BLaER1 (cell line): Measurements from ENCODE around the gene ETDC.
"Not testable (repeated sequence)": the region's sequence is repeated elsewhere in the genome, so short reads cannot be mapped to it uniquely, and the experiment has no call there.

Source experiments
- H3K27ac ChIP-seq: shearing (Covaris generic); formaldehyde crosslinking; 2 replicates; pipeline ENCODE4 v1.8.1; 2022
- H3K27me3 ChIP-seq: shearing (Covaris generic); formaldehyde crosslinking; 2 replicates; pipeline ENCODE4 v1.8.1; 2022
- H3K36me3 ChIP-seq: shearing (Covaris generic); formaldehyde crosslinking; 2 replicates; pipeline ENCODE4 v1.8.1; 2022
- H3K4me1 ChIP-seq: shearing (Covaris generic); formaldehyde crosslinking; 2 replicates; pipeline ENCODE4 v1.8.1; 2022
- H3K4me2 ChIP-seq: shearing (Covaris generic); formaldehyde crosslinking; 2 replicates; pipeline ENCODE4 v1.8.1; 2022
- H3K4me3 ChIP-seq: shearing (Covaris generic); formaldehyde crosslinking; 2 replicates; pipeline ENCODE4 v1.8.1; 2022
- H3K9ac ChIP-seq: shearing (Covaris generic); formaldehyde crosslinking; 2 replicates; pipeline ENCODE4 v1.8.1; 2022
- H3K9me3 ChIP-seq: shearing (Covaris generic); formaldehyde crosslinking; 2 replicates; pipeline ENCODE4 v1.8.1; 2022
- H4K20me1 ChIP-seq: shearing (Covaris generic); formaldehyde crosslinking; 2 replicates; pipeline ENCODE4 v1.8.1; 2022
- Cebpa-rat ChIP-seq: shearing (Covaris generic); IDR thresholded peaks from 2 replicates; pipeline ENCODE4 v1.8.1; 2022

ETDC gene

DNA sequence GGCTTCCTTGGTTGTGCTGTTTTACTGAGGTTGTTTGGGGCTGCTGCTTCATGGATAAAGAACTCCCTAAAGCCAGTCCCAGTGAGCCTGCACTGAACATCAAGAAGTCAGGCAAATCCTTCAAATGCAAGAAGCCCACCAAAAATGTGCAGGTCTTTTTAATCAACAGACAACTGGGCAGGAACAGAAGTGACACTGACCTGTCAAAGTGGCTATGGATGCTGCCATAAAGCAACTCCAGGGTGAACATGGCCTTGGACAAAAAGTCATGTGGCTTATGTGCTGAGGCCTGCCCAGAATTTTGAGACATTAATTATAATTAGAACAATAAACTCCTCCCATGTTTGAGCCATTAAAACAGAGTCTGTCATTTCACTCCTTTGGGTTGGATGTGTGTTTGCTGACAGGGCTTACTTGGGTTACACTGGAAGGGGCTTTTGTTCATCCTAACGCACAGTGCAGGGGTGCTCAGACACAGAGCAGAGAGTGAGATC lies at the start of gene ETDC:
Gene ETDC, plus strand, starts transcription at position 51 of the 494 bp plus-strand sequence. Its CDS starts 0 bp downstream, at position 51.
- H4K20me1 ChIP-seq: peaks cover 24% of the 10 kb centered on the region; the same call in 1 of the 2 replicates
- H3K4me3 ChIP-seq: no peak within 1 kb of the TSS
- H3K4me1 ChIP-seq: no peaks in the 10 kb centered on the region
- no peak within 1 kb of the TSS for H3K4me2 ChIP-seq
- H3K9me3 ChIP-seq: no peaks in the 10 kb centered on the region; the same call in 1 of the 2 replicates
- no peaks in the 10 kb centered on the region for H3K36me3 ChIP-seq
- no peak for TF ChIP-seq Cebpa-rat
- H3K27me3 ChIP-seq: peaks cover 69% of the 10 kb centered on the region
- H3K9ac ChIP-seq: no peak within 1 kb of the TSS
- H3K27ac ChIP-seq: no peak within 1 kb of the TSS

GRCh38 chrX:135260976-135261375 lies 48.3 kb upstream of the ETDC start:
- not testable (repeated sequence) for H3K36me3 ChIP-seq, H3K4me1 ChIP-seq, H3K27ac ChIP-seq, H4K20me1 ChIP-seq, H3K9ac ChIP-seq, H3K4me3 ChIP-seq, H3K4me2 ChIP-seq
- Histone ChIP-seq H3K27me3 (peaks cover 65% of the 10 kb centered on the region), H3K9me3 (peaks cover 17% of the 10 kb centered on the region)

GRCh38 chrX:135263376-135263775 lies 45.9 kb upstream of the ETDC start:
- not testable (repeated sequence) for H3K9ac ChIP-seq, H3K4me1 ChIP-seq, H3K27ac ChIP-seq, H3K4me3 ChIP-seq, H3K36me3 ChIP-seq, H4K20me1 ChIP-seq, H3K4me2 ChIP-seq
- H3K27me3 ChIP-seq: peaks cover 54% of the 10 kb centered on the region
- peaks cover 20% of the 10 kb centered on the region for H3K9me3 ChIP-seq

DNA sequence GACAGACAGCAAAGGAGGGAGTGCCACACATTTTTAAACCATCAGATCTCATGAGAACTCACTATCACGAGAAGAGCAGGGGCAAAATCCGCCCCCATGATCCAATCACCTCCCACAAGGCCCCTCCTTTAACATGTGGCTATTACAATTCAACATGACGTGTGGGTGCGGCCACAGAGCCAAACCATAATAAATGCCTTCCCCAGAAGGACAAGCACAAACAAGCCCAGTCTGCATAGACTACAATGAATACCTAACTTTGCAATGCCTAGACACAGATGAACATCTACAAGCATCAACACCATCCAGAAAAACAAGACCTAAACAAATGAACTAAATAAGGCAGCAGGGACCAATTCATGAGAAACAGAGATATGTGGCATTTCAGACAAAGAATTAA lies 45.1 kb upstream of the ETDC start:
- H3K36me3 ChIP-seq: no peaks in the 10 kb centered on the region
- H3K4me3 ChIP-seq: no peak overlapping the region
- H3K27me3 ChIP-seq: peaks cover 57% of the 10 kb centered on the region
- no peak overlapping the region for H3K4me2 ChIP-seq
- no peaks in the 10 kb centered on the region for H3K4me1 ChIP-seq
- peaks cover 29% of the 10 kb centered on the region for H3K9me3 ChIP-seq
- H3K27ac ChIP-seq: no peak overlapping the region
- no peak overlapping the region for H3K9ac ChIP-seq
- no peaks in the 10 kb centered on the region for H4K20me1 ChIP-seq
- no peak for TF ChIP-seq Cebpa-rat

- no peak overlapping the region for H3K4me3 ChIP-seq
- TF ChIP-seq Cebpa-rat: no peak
- H3K9ac ChIP-seq: no peak overlapping the region
- H4K20me1 ChIP-seq: no peaks in the 10 kb centered on the region
- no peak overlapping the region for H3K27ac ChIP-seq
- peaks cover 28% of the 10 kb centered on the region for H3K9me3 ChIP-seq
- H3K36me3 ChIP-seq: no peaks in the 10 kb centered on the region
- H3K27me3 ChIP-seq: peaks cover 47% of the 10 kb centered on the region
- H3K4me1 ChIP-seq: no peaks in the 10 kb centered on the region
- H3K4me2 ChIP-seq: no peak overlapping the region
Observed at GRCh38 chrX:135273162-135273561, 36.1 kb upstream of the ETDC start.

GRCh38 chrX:135275973-135276372 lies 33.3 kb upstream of the ETDC start:
- TF ChIP-seq Cebpa-rat: no peak
- Histone ChIP-seq H3K9ac (no peak overlapping the region), H3K27me3 (peaks cover 37% of the 10 kb centered on the region), H3K4me1 (no peaks in the 10 kb centered on the region), H4K20me1 (no peaks in the 10 kb centered on the region), H3K4me2 (no peak overlapping the region), H3K27ac (no peak overlapping the region), H3K9me3 (peaks cover 35% of the 10 kb centered on the region), H3K4me3 (no peak overlapping the region), H3K36me3 (no peaks in the 10 kb centered on the region)

DNA sequence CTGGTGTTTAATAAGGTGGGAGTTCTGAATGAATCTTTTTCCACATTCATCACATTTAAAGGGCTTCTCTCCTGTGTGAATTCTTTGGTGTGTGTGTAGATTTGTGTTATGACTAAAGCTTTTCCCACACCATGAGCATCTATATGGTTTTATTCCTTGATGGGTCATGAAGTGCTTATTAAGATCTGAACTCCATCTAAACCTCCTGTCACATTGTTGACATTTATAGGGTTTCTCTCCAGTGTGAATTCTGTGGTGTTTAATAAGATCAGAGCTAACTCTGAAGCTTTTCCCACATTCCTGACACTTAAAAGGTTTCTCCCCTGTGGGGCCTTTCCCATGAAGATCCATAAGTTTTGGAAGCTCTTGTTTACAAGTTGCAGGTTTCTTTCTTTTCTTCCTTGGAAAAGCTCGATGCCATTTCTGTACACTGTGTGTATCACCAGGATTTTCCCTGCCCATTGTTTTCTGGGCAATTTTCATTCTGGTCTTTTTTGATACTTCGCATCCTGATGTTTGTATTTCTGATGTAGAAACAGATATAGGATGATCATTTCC lies 21.9 kb upstream of the ETDC start:
- peaks cover 34% of the 10 kb centered on the region for H3K27me3 ChIP-seq
- peaks cover 77% of the 10 kb centered on the region for H3K9me3 ChIP-seq

GRCh38 chrX:135295238-135295943 lies 13.9 kb upstream of the ETDC start:
- H3K4me2 ChIP-seq: peak overlapping the region; percentile 73
- no peak overlapping the region for H3K27ac ChIP-seq

More for the DNA sequence above, 21.9 kb upstream of the ETDC start:
- TF ChIP-seq Cebpa-rat: no peak
- peaks cover 43% of the 10 kb centered on the region for H3K36me3 ChIP-seq
- no peak overlapping the region for H3K4me3 ChIP-seq
- no peaks in the 10 kb centered on the region for H4K20me1 ChIP-seq
- no peak overlapping the region for H3K9ac ChIP-seq
- no peak overlapping the region for H3K4me2 ChIP-seq
- H3K4me1 ChIP-seq: no peaks in the 10 kb centered on the region
- H3K27ac ChIP-seq: no peak overlapping the region

DNA sequence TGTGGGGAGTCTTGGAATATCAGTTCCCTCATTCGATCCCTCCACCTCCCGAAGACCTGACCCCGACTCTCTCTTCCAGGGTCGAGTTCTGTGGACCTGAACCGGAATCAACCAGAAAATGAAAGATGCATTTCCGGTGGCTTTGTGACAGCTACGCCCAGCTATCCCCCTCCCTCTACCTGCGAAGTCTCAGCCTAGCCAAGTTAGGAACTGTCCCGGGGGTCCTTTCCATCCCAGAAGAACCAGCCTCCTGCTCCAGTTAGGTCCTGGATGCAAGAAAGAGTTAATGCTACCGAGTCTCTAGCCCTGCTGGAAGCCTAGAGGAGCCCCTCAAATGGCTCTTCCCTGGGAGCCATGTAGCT lies 13.4 kb upstream of the ETDC start:
- Histone ChIP-seq H3K4me3 (peak overlapping the region; percentile 62), H3K4me1 (peaks cover 5% of the 10 kb centered on the region), H3K4me2 (peak overlapping the region; percentile 73), H3K9me3 (peaks cover 10% of the 10 kb centered on the region), H3K27me3 (peaks cover 62% of the 10 kb centered on the region), H4K20me1 (peaks cover 6% of the 10 kb centered on the region), H3K36me3 (peaks cover 13% of the 10 kb centered on the region), H3K9ac (0 out of 2 replicates have a peak overlapping the region, but pooled peaks have one; percentile 20), H3K27ac (no peak overlapping the region)
- TF ChIP-seq Cebpa-rat: no peak

More at GRCh38 chrX:135295238-135295943, 13.9 kb upstream of the ETDC start:
- Histone ChIP-seq H3K4me3 (peak overlapping the region; percentile 62), H3K9me3 (peaks cover 10% of the 10 kb centered on the region), H3K9ac (0 out of 2 replicates have a peak overlapping the region, but pooled peaks have one; percentile 20), H4K20me1 (peaks cover 5% of the 10 kb centered on the region), H3K4me1 (peaks cover 5% of the 10 kb centered on the region), H3K36me3 (peaks cover 13% of the 10 kb centered on the region), H3K27me3 (peaks cover 60% of the 10 kb centered on the region)
- TF ChIP-seq Cebpa-rat: no peak

GRCh38 chrX:135302269-135302873 lies 6.9 kb upstream of the ETDC start:
- H3K36me3 ChIP-seq: no peaks in the 10 kb centered on the region
- no peak overlapping the region for H3K27ac ChIP-seq
- H3K9me3 ChIP-seq: no peaks in the 10 kb centered on the region
- TF ChIP-seq Cebpa-rat: no peak
- H3K4me1 ChIP-seq: no peaks in the 10 kb centered on the region
- H3K4me3 ChIP-seq: no peak overlapping the region
- H3K27me3 ChIP-seq: peaks cover 76% of the 10 kb centered on the region
- H3K4me2 ChIP-seq: no peak overlapping the region
- H3K9ac ChIP-seq: no peak overlapping the region
- H4K20me1 ChIP-seq: peaks cover 24% of the 10 kb centered on the region; the same call in 1 of the 2 replicates
